Measurements from ENCODE around the gene ZC3H12D. TPM values are rescaled to one million over a fixed set of nuclear protein-coding genes. Genes with fewer than 3 reads are reported as not detected.

Gene ZC3H12D
- total RNA-seq, 4 donors from 2014 or later, result 0.63 to 5.8 (median 0.87) TPM

DNA sequence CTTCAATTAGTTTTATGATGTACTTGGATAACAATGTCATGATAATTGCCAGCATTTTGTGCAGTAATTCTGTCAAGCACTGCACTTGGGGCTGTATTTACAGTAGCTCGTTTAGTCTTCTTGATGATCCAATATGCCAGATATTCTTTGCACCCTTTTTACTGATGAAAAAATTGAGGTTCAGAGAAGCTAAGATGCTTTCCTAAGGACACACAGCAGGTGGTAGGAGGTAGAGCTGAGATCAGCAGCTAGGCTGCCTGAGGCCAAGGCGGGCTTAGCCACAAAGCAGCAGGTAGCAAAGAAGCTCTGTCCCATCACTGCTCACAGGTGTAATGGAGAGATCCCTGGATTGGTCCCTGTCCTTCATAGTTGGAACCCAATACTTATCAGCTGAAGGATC is 51.4 kb downstream of the ZC3H12D start:
- Histone ChIP-seq H3K4me1 (peaks cover 3 to 18% (median 9%) of the 10 kb centered on the region in 4 donors), H3K27me3 (no peaks in the 10 kb centered on the region), H3K27ac (replicated peaks in 1 of 4) (no peak overlapping the region), H3K36me3 (no peaks in the 10 kb centered on the region), H3K4me3 (no peak overlapping the region), H3K9me3 (no peaks in the 10 kb centered on the region)
- TF ChIP-seq CTCF (IDR thresholded peaks at IDR 0.05) (no peak), EP300 (IDR thresholded peaks at IDR 0.05) (no peak), POLR2A (IDR thresholded peaks at IDR 0.05; ENCODE audit: low read depth) (no peak), POLR2AphosphoS5 (IDR thresholded peaks at IDR 0.05) (no peak)
- WGBS, result 83% methylated on average over 2 of the region's 2 CpGs
- intact Hi-C loops (cut with DNase I), result loop anchor here (5.0 kb wide), 2 partner anchors 84 to 406 kb away; no protein-coding TSS in a partner anchor
- DNase-seq (ENCODE audit: extremely low spot score), result no peak

GRCh38 chr6:149431905-149432775 is 52.7 kb downstream of the ZC3H12D start:
- peak; percentile 97 for DNase-seq (ENCODE audit: extremely low spot score)
- intact Hi-C loops (cut with DNase I), result loop anchor here (1.0 to 5.0 kb wide), 3 partner anchors 85 to 405 kb away; no protein-coding TSS in a partner anchor
- Histone ChIP-seq H3K4me3 (peak overlapping the region in 1 of 4 donors; percentile 18), H3K9me3 (no peaks in the 10 kb centered on the region), H3K27ac (replicated peaks in 1 of 4) (no peak overlapping the region), H3K4me1 (peaks cover 3 to 18% (median 9%) of the 10 kb centered on the region in 4 donors), H3K27me3 (no peaks in the 10 kb centered on the region), H3K36me3 (no peaks in the 10 kb centered on the region)
- no peak for TF ChIP-seq EP300 (IDR thresholded peaks at IDR 0.05)
- TF ChIP-seq POLR2AphosphoS5 (IDR thresholded peaks at IDR 0.05), result peak in 1 of 2 donors; percentile 27
- peak; percentile 94 to 95 (median 94) for TF ChIP-seq CTCF (IDR thresholded peaks at IDR 0.05)
- 35% methylated on average over 19 of the region's 19 CpGs for WGBS

DNA sequence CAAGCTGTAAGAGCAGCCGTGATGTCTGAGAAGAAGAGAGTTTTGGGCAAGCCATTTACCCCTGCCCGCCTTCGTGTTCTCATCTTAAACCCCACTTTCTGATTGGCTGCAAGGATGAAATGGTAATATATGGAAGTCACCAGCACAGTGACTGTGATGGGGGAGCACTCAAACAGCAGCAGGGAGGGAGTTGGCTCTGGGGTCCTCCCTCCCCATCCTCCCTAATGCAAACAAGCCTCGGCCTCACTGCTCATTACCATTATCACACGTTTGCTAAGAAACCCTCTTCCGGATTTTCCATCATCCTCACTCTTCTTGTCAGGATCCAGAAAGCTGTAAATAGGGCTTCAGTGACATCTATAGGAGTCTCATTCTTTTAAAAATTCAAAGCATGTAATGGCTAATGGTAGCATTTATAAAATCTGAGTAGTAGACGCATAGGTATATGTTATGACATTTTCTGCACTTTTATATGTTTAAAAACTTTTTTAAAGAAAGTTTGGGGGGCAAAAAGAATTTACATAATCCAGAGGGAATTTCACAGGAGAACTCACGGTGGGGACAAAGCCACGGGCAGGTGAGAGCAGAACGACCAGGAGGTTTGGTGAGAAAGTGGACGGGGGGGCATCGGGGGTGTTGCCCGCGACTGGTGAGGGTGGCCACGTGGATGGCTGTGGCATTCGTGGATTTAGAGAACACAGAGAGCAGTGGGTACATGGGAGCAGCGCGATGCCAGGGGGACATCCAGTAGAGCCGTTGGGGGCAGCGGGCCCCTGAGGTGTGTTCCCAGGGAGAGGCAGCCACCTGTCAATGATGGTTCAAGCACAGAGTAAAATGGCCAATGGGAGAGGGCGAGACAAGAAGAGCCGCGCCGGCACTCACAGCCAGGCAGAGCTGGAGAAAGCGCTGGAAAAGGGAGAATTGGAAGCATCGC is 55.1 kb downstream of the ZC3H12D start:
- DNase-seq (ENCODE audit: extremely low spot score), result peak; percentile 39
- Histone ChIP-seq H3K27me3 (no peaks in the 10 kb centered on the region), H3K27ac (replicated peaks in 1 of 4) (no peak overlapping the region), H3K36me3 (no peaks in the 10 kb centered on the region), H3K9me3 (no peaks in the 10 kb centered on the region), H3K4me1 (peaks cover 3 to 18% (median 9%) of the 10 kb centered on the region in 4 donors), H3K4me3 (no peak overlapping the region)
- TF ChIP-seq POLR2A (IDR thresholded peaks at IDR 0.05; ENCODE audit: low read depth), result no peak
- no peak for TF ChIP-seq POLR2AphosphoS5 (IDR thresholded peaks at IDR 0.05)
- TF ChIP-seq CTCF (IDR thresholded peaks at IDR 0.05), result no peak
- TF ChIP-seq EP300 (IDR thresholded peaks at IDR 0.05), result no peak
- intact Hi-C loops (cut with DNase I), result loop anchor here (5.0 kb wide), 2 partner anchors 88 to 402 kb away; no protein-coding TSS in a partner anchor
- WGBS, result 89% methylated on average over 26 of the region's 26 CpGs

GRCh38 chr6:149428606-149429005 is 56.2 kb downstream of the ZC3H12D start:
- H3K4me1 ChIP-seq, result peaks cover 3 to 20% (median 14%) of the 10 kb centered on the region in 4 donors
- H3K4me3 ChIP-seq, result no peak overlapping the region
- no peaks in the 10 kb centered on the region for H3K36me3 ChIP-seq
- H3K27ac ChIP-seq (replicated peaks in 1 of 4), result no peak overlapping the region
- intact Hi-C loops (cut with DNase I), result no loop called here
- H3K9me3 ChIP-seq, result no peaks in the 10 kb centered on the region
- peak; percentile 60 for DNase-seq (ENCODE audit: extremely low spot score)
- WGBS, result 100% methylated on average over 3 of the region's 4 CpGs
- no peaks in the 10 kb centered on the region for H3K27me3 ChIP-seq
- TF ChIP-seq EP300 (IDR thresholded peaks at IDR 0.05) (no peak), POLR2AphosphoS5 (IDR thresholded peaks at IDR 0.05) (no peak), CTCF (IDR thresholded peaks at IDR 0.05) (no peak), POLR2A (IDR thresholded peaks at IDR 0.05; ENCODE audit: low read depth) (no peak)
